Measurements from ENCODE around the gene SCN2A.

- TF ChIP-seq CTCF (IDR thresholded peaks at IDR 0.05) = no peak
- TF ChIP-seq EZH2 (IDR thresholded peaks at IDR 0.05; ENCODE audit: borderline replicate concordance, insufficient read depth, low read depth, low read length, poor library complexity, severe bottlenecking) = no peak
These were observed 74.3 kb downstream of the SCN2A start for GRCh38 chr2:165313509-165313908.
